IMR-90 (cell line): ENCODE measurements around the gene MMP27. TPM values are rescaled to one million over a fixed set of nuclear protein-coding genes. Genes with fewer than 3 reads are reported as not detected.

Experiments
- ATAC-seq: fragments of 200-7000 bp; cut with Tn5 transposase; 2 replicates; pipeline ENCODE4 v1.9.1; 2020; ENCODE audit warnings: low read depth, mild to moderate bottlenecking, moderate library complexity
- BruUV-seq: library from RNA; stranded (reverse); fragments of 400-500 nt; replicated peaks from 2 replicates; lab custom pipeline; 2021; lab: Mats Ljungman, UMichigan
- CTCF ChIA-PET: fragments of 300-600 bp; formaldehyde crosslinking; extraction: SDS; loops from one replicate; lab custom pipeline; 2021; ENCODE audit warnings: antibody characterized with exemption; lab: Yijun Ruan, JAX
- POLR2A ChIA-PET: fragments of 300-600 bp; sonication (Branson Sonifier 250); formaldehyde crosslinking; loops from one replicate; lab custom pipeline; 2022; ENCODE audit warnings: antibody characterized with exemption; ENCODE audit not compliant: unreplicated experiment; lab: Charles Lee
- DNase-seq: peaks from one replicate; pipeline ENCODE4 v3.0.0; 2013
- H2AFZ ChIP-seq: replicated peaks from 2 replicates; pipeline ENCODE3; 2013; ENCODE audit warnings: low read length, mild to moderate bottlenecking; ENCODE audit not compliant: poor library complexity
- H2AK5ac ChIP-seq: 2 replicates; pipeline ENCODE4 v1.6.1; 2013; ENCODE audit warnings: low read depth, low read length, inconsistent platforms
- H2AK9ac ChIP-seq: replicated peaks from 2 replicates; pipeline ENCODE3; 2013; ENCODE audit warnings: mild to moderate bottlenecking, low read depth, low read length, moderate library complexity; ENCODE audit not compliant: poor library complexity
- H2BK120ac ChIP-seq: 2 replicates; pipeline ENCODE4 v1.6.1; 2013; ENCODE audit warnings: low read depth, low read length, inconsistent platforms
- H2BK15ac ChIP-seq: 3 replicates; pipeline ENCODE4 v1.6.1; 2013; ENCODE audit warnings: low read depth, low read length, inconsistent platforms
- H2BK20ac ChIP-seq: 2 replicates; pipeline ENCODE4 v1.6.1; 2013; ENCODE audit warnings: low read depth, mild to moderate bottlenecking, inconsistent platforms, low read length, moderate library complexity
- H2BK5ac ChIP-seq: 2 replicates; pipeline ENCODE4 v1.6.1; 2013; ENCODE audit warnings: mild to moderate bottlenecking, low read depth, low read length, inconsistent platforms; ENCODE audit not compliant: poor library complexity, severe bottlenecking
- H3K14ac ChIP-seq: replicated peaks from 2 replicates; pipeline ENCODE4 v1.6.1; 2013; ENCODE audit warnings: low read depth, low read length, inconsistent platforms
- H3K18ac ChIP-seq: 2 replicates; pipeline ENCODE4 v1.6.1; 2013; ENCODE audit warnings: low read depth, low read length, control low read depth
- H3K23ac ChIP-seq: 2 replicates; pipeline ENCODE4 v1.6.1; 2013; ENCODE audit warnings: low read depth, low read length, inconsistent platforms
- H3K27ac ChIP-seq: 2 replicates; pipeline ENCODE4 v1.5.1; 2013; ENCODE audit warnings: mild to moderate bottlenecking, control low read depth, low read length; ENCODE audit not compliant: insufficient read depth
- H3K27me3 ChIP-seq: 2 replicates; pipeline ENCODE4 v1.6.1; 2013; ENCODE audit warnings: low read length; ENCODE audit not compliant: control insufficient read depth, insufficient read depth
- H3K36me3 ChIP-seq: 2 replicates; pipeline ENCODE4 v1.6.1; 2013; ENCODE audit warnings: low read length, mixed read lengths; ENCODE audit not compliant: control insufficient read depth, insufficient read depth
- H3K4ac ChIP-seq: 2 replicates; pipeline ENCODE4 v1.6.1; 2013; ENCODE audit warnings: low read depth, low read length, inconsistent platforms
- H3K4me1 ChIP-seq: 2 replicates; pipeline ENCODE4 v1.6.1; 2013; ENCODE audit warnings: low read length, mixed read lengths; ENCODE audit not compliant: control insufficient read depth, insufficient read depth
- H3K4me2 ChIP-seq: 2 replicates; pipeline ENCODE4 v1.6.1; 2013; ENCODE audit warnings: low read depth, mild to moderate bottlenecking, control low read depth, low read length, moderate library complexity
- H3K4me3 ChIP-seq: 2 replicates; pipeline ENCODE4 v1.5.1; 2013; ENCODE audit warnings: low read depth, mild to moderate bottlenecking, control low read depth, low read length, moderate library complexity; ENCODE audit not compliant: insufficient read depth
- H3K56ac ChIP-seq: 2 replicates; pipeline ENCODE4 v1.6.1; 2013; ENCODE audit warnings: low read length, inconsistent platforms; ENCODE audit not compliant: insufficient read depth; ENCODE audit errors: extremely low read depth
- H3K79me1 ChIP-seq, 2 experiments: 2 replicates each; pipeline ENCODE4 v1.6.1; 2013; ENCODE audit warnings: low read length in 2 of 2, inconsistent platforms in 1 of 2, low read depth in 1 of 2
- H3K9ac ChIP-seq: 2 replicates; pipeline ENCODE4 v1.6.1; 2013; ENCODE audit warnings: low read depth, low read length, control low read depth
- H3K9me1 ChIP-seq: 2 replicates; pipeline ENCODE4 v1.6.1; 2013; ENCODE audit warnings: low read length, inconsistent platforms; ENCODE audit not compliant: insufficient read depth
- H3K9me3 ChIP-seq: 2 replicates; pipeline ENCODE4 v1.6.1; 2013; ENCODE audit warnings: low read length; ENCODE audit not compliant: control insufficient read depth, insufficient read depth
- H4K20me1 ChIP-seq: 2 replicates; pipeline ENCODE4 v1.6.1; 2013; ENCODE audit warnings: low read length, inconsistent platforms; ENCODE audit not compliant: insufficient read depth
- H4K5ac ChIP-seq: 2 replicates; pipeline ENCODE4 v1.6.1; 2013; ENCODE audit warnings: mild to moderate bottlenecking, low read depth, low read length, control low read depth
- H4K8ac ChIP-seq, 2 experiments: 2 replicates each; pipeline ENCODE4 v1.6.1; 2013; ENCODE audit warnings: low read depth in 2 of 2, low read length in 2 of 2, control low read depth in 1 of 2, inconsistent platforms in 1 of 2
- H4K91ac ChIP-seq: 2 replicates; pipeline ENCODE4 v1.6.1; 2013; ENCODE audit warnings: low read depth, low read length, inconsistent platforms; ENCODE audit not compliant: insufficient read depth
- CEBPB ChIP-seq: IDR thresholded peaks from 2 replicates; pipeline ENCODE4 v1.6.1; 2012; ENCODE audit warnings: low read depth, low read length, improper control_type of control experiment
- RCOR1 ChIP-seq: IDR thresholded peaks from 2 replicates; pipeline ENCODE4 v1.6.1; 2012; ENCODE audit warnings: mild to moderate bottlenecking, low read length, improper control_type of control experiment; ENCODE audit not compliant: insufficient replicate concordance
- WGBS, 2 experiments: methylation state at CpG; one replicate each; pipeline versions ENCODE4 v1.1.5 to v1.1.7; 2013; ENCODE audit warnings: missing lambda C conversion rate in 2 of 2; ENCODE audit not compliant: insufficient read length in 1 of 2; ENCODE audit errors: extremely low coverage in 2 of 2; 5-methylcytosine and 5-hydroxymethylcytosine counted together
- dilution Hi-C: fragments of 300-500 bp; cut with HindIII; formaldehyde crosslinking; loops from one replicate; pipeline ENCODE4 v1.14.3; 2018; ENCODE audit warnings: low sequenced_read_pairs; ENCODE audit not compliant: unreplicated experiment
- in situ Hi-C: fragments of 300-500 bp; cut with MboI; formaldehyde crosslinking; loops from 3 replicates; pipeline ENCODE4 v1.14.3; 2019; ENCODE audit warnings: low sequenced_read_pairs, inconsistent platforms, mixed read lengths
- intact Hi-C: fragments of 100-400 bp; cut with micrococcal nuclease; formaldehyde crosslinking; loops from 2 replicates; pipeline ENCODE4 v1.10.0; 2022
- polyA plus RNA-seq, 3 experiments: library from polyadenylated mRNA; depleted of rRNA; stranded (reverse); fragments of >200 nt; gene quantifications; 2 replicates each; pipeline ENCODE4 v1.2.3, GENCODE V29; 2012; ENCODE audit warnings: low replicate concordance in 1 of 3
- total RNA-seq: library from RNA; depleted of rRNA; stranded (reverse); fragments of >200 nt; gene quantifications from 2 replicates; pipeline ENCODE4 v1.2.3, GENCODE V29; 2012

The MMP27 gene
- total and polyA plus RNA-seq, 2 of the 4 experiments (the other 2 are of a cell fraction): not detected

GRCh38 chr11:102709201-102709945, 3.8 kb upstream of the MMP27 start:
- WGBS, 2 experiments: no CpG with 5 or more reads among the region's 2 CpGs
- no peaks in the 10 kb centered on the region for H3K9me3 ChIP-seq
- H3K18ac ChIP-seq: no peak overlapping the region

More at GRCh38 chr11:102709201-102709945, 3.8 kb upstream of the MMP27 start:
- intact Hi-C loops: no loop called here
- H4K5ac ChIP-seq: no peak overlapping the region
- no peak overlapping the region for H2AFZ ChIP-seq
- H2BK15ac ChIP-seq: no peak overlapping the region
- no peak overlapping the region for H3K4me2 ChIP-seq
- H2BK120ac ChIP-seq: no peak overlapping the region
- no peak overlapping the region; the same call in none of the 2 replicates for H2BK20ac ChIP-seq
- peaks cover 2% of the 10 kb centered on the region; the same call in 1 of the 2 replicates for H3K4me1 ChIP-seq
- in situ Hi-C loops: no loop called here
- no peaks in the 10 kb centered on the region for H3K36me3 ChIP-seq
- no peak overlapping the region for H3K56ac ChIP-seq
- H3K4me3 ChIP-seq: no peak overlapping the region
- H3K4ac ChIP-seq: no peak overlapping the region
- H2AK9ac ChIP-seq: no peak overlapping the region
- peaks cover 3% of the 10 kb centered on the region; the same call in 1 of the 2 replicates for H3K9me1 ChIP-seq
- dilution Hi-C loops: no loop called here
- peak; percentile 27; the same call in 1 of the 2 replicates for ATAC-seq
- H4K8ac ChIP-seq: no peak overlapping the region
- H3K14ac ChIP-seq: 0 out of 2 replicates have a peak overlapping the region, but pooled peaks have one; percentile 71
- H3K79me1 ChIP-seq: no peaks in the 10 kb centered on the region
- DNase-seq: no peak
- H4K20me1 ChIP-seq: no peaks in the 10 kb centered on the region
- H3K9ac ChIP-seq: no peak overlapping the region
- H3K23ac ChIP-seq: no peak overlapping the region
- no TSS peak for BruUV-seq
- TF ChIP-seq RCOR1: no peak
- TF ChIP-seq CEBPB: peak; percentile 41; the same call in 1 of the 2 replicates
- H2AK5ac ChIP-seq: no peak overlapping the region
- H4K91ac ChIP-seq: no peak overlapping the region
- H3K27ac ChIP-seq: no peak overlapping the region
- ChIA-PET POLR2A (no interaction called here), CTCF (no interaction called here)
- peaks cover 9% of the 10 kb centered on the region for H3K27me3 ChIP-seq
- H2BK5ac ChIP-seq: no peak overlapping the region
